Activated CD8-positive, alpha-beta T cell treated with anti-CD3 and anti-CD28 coated beads, Interleukin-2, amount 10 ng/mL, durations not matched to agents 7 days and 5 days (primary cell): Measurements from ENCODE around the gene ZNF727. TPM values are rescaled to one million over a fixed set of nuclear protein-coding genes. Genes with fewer than 3 reads are reported as not detected.

ENCODE experiments used
- total RNA-seq, 2 experiments: library from RNA; stranded (reverse); gene quantifications; one replicate each; pipeline ENCODE4 v1.2.3, GENCODE V29; 2021

ZNF727 gene
- total RNA-seq, 2 experiments from 2014 or later = not detected

Other genes with a start within 250 kb of the ZNF727 start
- not detected for gene ZNF722, start 46.6 kb upstream of the ZNF727 start, total RNA-seq
- not detected for gene ZNF735, start 161.8 kb downstream of the ZNF727 start, total RNA-seq
- not detected for gene ZNF679, start 183.0 kb downstream of the ZNF727 start, total RNA-seq